IMR-90 (cell line): ENCODE data around the gene IFT25. TPM values are rescaled to one million over a fixed set of nuclear protein-coding genes. Genes with fewer than 3 reads are reported as not detected.

Experiments
- ATAC-seq: fragments of 200-7000 bp; cut with Tn5 transposase; 2 replicates; pipeline ENCODE4 v1.9.1; 2020; ENCODE audit warnings: low read depth, mild to moderate bottlenecking, moderate library complexity
- BruUV-seq: library from RNA; stranded (reverse); fragments of 400-500 nt; replicated peaks from 2 replicates; lab custom pipeline; 2021; lab: Mats Ljungman, UMichigan
- CTCF ChIA-PET: fragments of 300-600 bp; formaldehyde crosslinking; extraction: SDS; loops from one replicate; lab custom pipeline; 2021; ENCODE audit warnings: antibody characterized with exemption; lab: Yijun Ruan, JAX
- POLR2A ChIA-PET: fragments of 300-600 bp; sonication (Branson Sonifier 250); formaldehyde crosslinking; loops from one replicate; lab custom pipeline; 2022; ENCODE audit warnings: antibody characterized with exemption; ENCODE audit not compliant: unreplicated experiment; lab: Charles Lee
- DNase-seq: peaks from one replicate; pipeline ENCODE4 v3.0.0; 2013
- H2AFZ ChIP-seq: replicated peaks from 2 replicates; pipeline ENCODE3; 2013; ENCODE audit warnings: low read length, mild to moderate bottlenecking; ENCODE audit not compliant: poor library complexity
- H2AK5ac ChIP-seq: 2 replicates; pipeline ENCODE4 v1.6.1; 2013; ENCODE audit warnings: low read depth, low read length, inconsistent platforms
- H2AK9ac ChIP-seq: replicated peaks from 2 replicates; pipeline ENCODE3; 2013; ENCODE audit warnings: mild to moderate bottlenecking, low read depth, low read length, moderate library complexity; ENCODE audit not compliant: poor library complexity
- H2BK120ac ChIP-seq: 2 replicates; pipeline ENCODE4 v1.6.1; 2013; ENCODE audit warnings: low read depth, low read length, inconsistent platforms
- H2BK15ac ChIP-seq: 3 replicates; pipeline ENCODE4 v1.6.1; 2013; ENCODE audit warnings: low read depth, low read length, inconsistent platforms
- H2BK20ac ChIP-seq: 2 replicates; pipeline ENCODE4 v1.6.1; 2013; ENCODE audit warnings: low read depth, mild to moderate bottlenecking, inconsistent platforms, low read length, moderate library complexity
- H2BK5ac ChIP-seq: 2 replicates; pipeline ENCODE4 v1.6.1; 2013; ENCODE audit warnings: mild to moderate bottlenecking, low read depth, low read length, inconsistent platforms; ENCODE audit not compliant: poor library complexity, severe bottlenecking
- H3K14ac ChIP-seq: replicated peaks from 2 replicates; pipeline ENCODE4 v1.6.1; 2013; ENCODE audit warnings: low read depth, low read length, inconsistent platforms
- H3K18ac ChIP-seq: 2 replicates; pipeline ENCODE4 v1.6.1; 2013; ENCODE audit warnings: low read depth, low read length, control low read depth
- H3K23ac ChIP-seq: 2 replicates; pipeline ENCODE4 v1.6.1; 2013; ENCODE audit warnings: low read depth, low read length, inconsistent platforms
- H3K27ac ChIP-seq: 2 replicates; pipeline ENCODE4 v1.5.1; 2013; ENCODE audit warnings: mild to moderate bottlenecking, control low read depth, low read length; ENCODE audit not compliant: insufficient read depth
- H3K27me3 ChIP-seq: 2 replicates; pipeline ENCODE4 v1.6.1; 2013; ENCODE audit warnings: low read length; ENCODE audit not compliant: control insufficient read depth, insufficient read depth
- H3K36me3 ChIP-seq: 2 replicates; pipeline ENCODE4 v1.6.1; 2013; ENCODE audit warnings: low read length, mixed read lengths; ENCODE audit not compliant: control insufficient read depth, insufficient read depth
- H3K4ac ChIP-seq: 2 replicates; pipeline ENCODE4 v1.6.1; 2013; ENCODE audit warnings: low read depth, low read length, inconsistent platforms
- H3K4me1 ChIP-seq: 2 replicates; pipeline ENCODE4 v1.6.1; 2013; ENCODE audit warnings: low read length, mixed read lengths; ENCODE audit not compliant: control insufficient read depth, insufficient read depth
- H3K4me2 ChIP-seq: 2 replicates; pipeline ENCODE4 v1.6.1; 2013; ENCODE audit warnings: low read depth, mild to moderate bottlenecking, control low read depth, low read length, moderate library complexity
- H3K4me3 ChIP-seq: 2 replicates; pipeline ENCODE4 v1.5.1; 2013; ENCODE audit warnings: low read depth, mild to moderate bottlenecking, control low read depth, low read length, moderate library complexity; ENCODE audit not compliant: insufficient read depth
- H3K56ac ChIP-seq: 2 replicates; pipeline ENCODE4 v1.6.1; 2013; ENCODE audit warnings: low read length, inconsistent platforms; ENCODE audit not compliant: insufficient read depth; ENCODE audit errors: extremely low read depth
- H3K79me1 ChIP-seq, 2 experiments: 2 replicates each; pipeline ENCODE4 v1.6.1; 2013; ENCODE audit warnings: low read length in 2 of 2, inconsistent platforms in 1 of 2, low read depth in 1 of 2
- H3K9ac ChIP-seq: 2 replicates; pipeline ENCODE4 v1.6.1; 2013; ENCODE audit warnings: low read depth, low read length, control low read depth
- H3K9me1 ChIP-seq: 2 replicates; pipeline ENCODE4 v1.6.1; 2013; ENCODE audit warnings: low read length, inconsistent platforms; ENCODE audit not compliant: insufficient read depth
- H3K9me3 ChIP-seq: 2 replicates; pipeline ENCODE4 v1.6.1; 2013; ENCODE audit warnings: low read length; ENCODE audit not compliant: control insufficient read depth, insufficient read depth
- H4K20me1 ChIP-seq: 2 replicates; pipeline ENCODE4 v1.6.1; 2013; ENCODE audit warnings: low read length, inconsistent platforms; ENCODE audit not compliant: insufficient read depth
- H4K5ac ChIP-seq: 2 replicates; pipeline ENCODE4 v1.6.1; 2013; ENCODE audit warnings: mild to moderate bottlenecking, low read depth, low read length, control low read depth
- H4K8ac ChIP-seq, 2 experiments: 2 replicates each; pipeline ENCODE4 v1.6.1; 2013; ENCODE audit warnings: low read depth in 2 of 2, low read length in 2 of 2, control low read depth in 1 of 2, inconsistent platforms in 1 of 2
- H4K91ac ChIP-seq: 2 replicates; pipeline ENCODE4 v1.6.1; 2013; ENCODE audit warnings: low read depth, low read length, inconsistent platforms; ENCODE audit not compliant: insufficient read depth
- CEBPB ChIP-seq: IDR thresholded peaks from 2 replicates; pipeline ENCODE4 v1.6.1; 2012; ENCODE audit warnings: low read depth, low read length, improper control_type of control experiment
- FOS ChIP-seq: fragments of 150-350 bp; IDR thresholded peaks from 2 replicates; pipeline ENCODE4 v1.6.1; 2016; ENCODE audit warnings: low read depth, low read length
- SMC3 ChIP-seq: fragments of 150-350 bp; IDR thresholded peaks from 2 replicates; pipeline ENCODE4 v1.6.1; 2016; ENCODE audit warnings: low read depth, mild to moderate bottlenecking, antibody characterized with exemption, low read length, moderate library complexity
- WGBS, 2 experiments: methylation state at CpG; one replicate each; pipeline versions ENCODE4 v1.1.5 to v1.1.7; 2013; ENCODE audit warnings: missing lambda C conversion rate in 2 of 2; ENCODE audit not compliant: insufficient read length in 1 of 2; ENCODE audit errors: extremely low coverage in 2 of 2; 5-methylcytosine and 5-hydroxymethylcytosine counted together
- dilution Hi-C: fragments of 300-500 bp; cut with HindIII; formaldehyde crosslinking; loops from one replicate; pipeline ENCODE4 v1.14.3; 2018; ENCODE audit warnings: low sequenced_read_pairs; ENCODE audit not compliant: unreplicated experiment
- in situ Hi-C: fragments of 300-500 bp; cut with MboI; formaldehyde crosslinking; loops from 3 replicates; pipeline ENCODE4 v1.14.3; 2019; ENCODE audit warnings: low sequenced_read_pairs, inconsistent platforms, mixed read lengths
- intact Hi-C: fragments of 100-400 bp; cut with micrococcal nuclease; formaldehyde crosslinking; loops from 2 replicates; pipeline ENCODE4 v1.10.0; 2022
- polyA plus RNA-seq, 3 experiments: library from polyadenylated mRNA; depleted of rRNA; stranded (reverse); fragments of >200 nt; gene quantifications; 2 replicates each; pipeline ENCODE4 v1.2.3, GENCODE V29; 2012; ENCODE audit warnings: low replicate concordance in 1 of 3
- total RNA-seq: library from RNA; depleted of rRNA; stranded (reverse); fragments of >200 nt; gene quantifications from 2 replicates; pipeline ENCODE4 v1.2.3, GENCODE V29; 2012
- TF ChIP-seq, protein P1 (sequence below): fragments of 150-350 bp; IDR thresholded peaks from 2 replicates; pipeline ENCODE4 v1.6.1; 2016; ENCODE audit warnings: low read depth, mild to moderate bottlenecking, low read length, moderate library complexity, borderline replicate concordance
- TF ChIP-seq, protein P2 (sequence below): fragments of 150-350 bp; IDR thresholded peaks from 2 replicates; pipeline ENCODE4 v1.6.1; 2017; ENCODE audit warnings: mild to moderate bottlenecking, antibody characterized with exemption, low read length, low read depth

IFT25 gene
- total and polyA plus RNA-seq, 2 of the 4 experiments (the other 2 are of a cell fraction): 9.1 to 38.0 TPM

DNA sequence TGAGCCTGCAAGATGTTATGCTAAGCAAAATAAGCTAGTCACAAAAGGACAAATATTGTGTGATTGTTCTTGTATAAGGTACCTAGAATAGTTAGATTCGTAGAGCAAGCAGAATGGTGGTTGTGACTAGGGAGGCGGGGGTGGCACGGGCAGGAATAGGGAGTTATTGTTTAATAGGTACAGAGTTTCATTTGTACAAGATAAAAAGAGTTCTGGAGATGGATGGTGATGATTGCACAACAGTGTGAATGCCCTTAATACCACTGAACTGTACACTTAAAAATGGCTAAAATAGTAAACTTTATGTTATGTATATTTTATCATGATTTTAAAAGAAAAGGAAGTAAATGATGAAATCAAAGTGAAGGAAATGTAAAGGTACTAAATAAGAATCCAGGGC, 21.3 kb upstream of the IFT25 start:
- no peak overlapping the region for H3K4me2 ChIP-seq
- H3K79me1 ChIP-seq: peaks cover 7 to 11% of the 10 kb centered on the region in 2 experiments; a peak in 2 of 4 replicates
- H3K27me3 ChIP-seq: no peaks in the 10 kb centered on the region
- H3K9me3 ChIP-seq: no peaks in the 10 kb centered on the region
- DNase-seq (no peak), ATAC-seq (no peak)
- in situ Hi-C loops: no loop called here
- no peak overlapping the region for H4K91ac ChIP-seq
- intact Hi-C loops: no loop called here
- no peak overlapping the region for H3K14ac ChIP-seq
- no peak overlapping the region for H2BK120ac ChIP-seq
- no peak overlapping the region for H3K4ac ChIP-seq
- no peak overlapping the region for H3K18ac ChIP-seq
- H4K5ac ChIP-seq: no peak overlapping the region
- no peak overlapping the region for H3K9ac ChIP-seq
- BruUV-seq: no TSS peak
- no peak overlapping the region for H2BK20ac ChIP-seq
- ChIA-PET CTCF (no interaction called here), POLR2A (no interaction called here)
- H3K9me1 ChIP-seq: peaks cover 13% of the 10 kb centered on the region
- no peak overlapping the region for H2AK9ac ChIP-seq
- H2AFZ ChIP-seq: no peak overlapping the region
- H3K23ac ChIP-seq: no peak overlapping the region
- H2AK5ac ChIP-seq: no peak overlapping the region
- peaks cover 35% of the 10 kb centered on the region for H3K36me3 ChIP-seq
- no peak overlapping the region for H4K8ac ChIP-seq
- H3K4me3 ChIP-seq: no peak overlapping the region
- peaks cover 10% of the 10 kb centered on the region for H3K4me1 ChIP-seq
- dilution Hi-C loops: no loop called here
- no peak overlapping the region for H3K27ac ChIP-seq
- no peak overlapping the region for H2BK5ac ChIP-seq
- H2BK15ac ChIP-seq: no peak overlapping the region
- H4K20me1 ChIP-seq: peaks cover 7% of the 10 kb centered on the region
- TF ChIP-seq, protein P1, sequence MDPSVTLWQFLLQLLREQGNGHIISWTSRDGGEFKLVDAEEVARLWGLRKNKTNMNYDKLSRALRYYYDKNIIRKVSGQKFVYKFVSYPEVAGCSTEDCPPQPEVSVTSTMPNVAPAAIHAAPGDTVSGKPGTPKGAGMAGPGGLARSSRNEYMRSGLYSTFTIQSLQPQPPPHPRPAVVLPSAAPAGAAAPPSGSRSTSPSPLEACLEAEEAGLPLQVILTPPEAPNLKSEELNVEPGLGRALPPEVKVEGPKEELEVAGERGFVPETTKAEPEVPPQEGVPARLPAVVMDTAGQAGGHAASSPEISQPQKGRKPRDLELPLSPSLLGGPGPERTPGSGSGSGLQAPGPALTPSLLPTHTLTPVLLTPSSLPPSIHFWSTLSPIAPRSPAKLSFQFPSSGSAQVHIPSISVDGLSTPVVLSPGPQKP: no peak
- TF ChIP-seq SMC3: no peak
- TF ChIP-seq, protein P2, sequence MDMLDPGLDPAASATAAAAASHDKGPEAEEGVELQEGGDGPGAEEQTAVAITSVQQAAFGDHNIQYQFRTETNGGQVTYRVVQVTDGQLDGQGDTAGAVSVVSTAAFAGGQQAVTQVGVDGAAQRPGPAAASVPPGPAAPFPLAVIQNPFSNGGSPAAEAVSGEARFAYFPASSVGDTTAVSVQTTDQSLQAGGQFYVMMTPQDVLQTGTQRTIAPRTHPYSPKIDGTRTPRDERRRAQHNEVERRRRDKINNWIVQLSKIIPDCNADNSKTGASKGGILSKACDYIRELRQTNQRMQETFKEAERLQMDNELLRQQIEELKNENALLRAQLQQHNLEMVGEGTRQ: no peak
- TF ChIP-seq CEBPB: peak; percentile 80
- no peak for TF ChIP-seq FOS
- 80% methylated on average over 1 of the region's 3 CpGs; no CpG with 5 or more reads in 1 of the 2 experiments for WGBS, 2 experiments
- no peak overlapping the region for H3K56ac ChIP-seq
